HG02759 (cell line): Measurements from ENCODE around the gene LYAR.

Source experiments
- ATAC-seq: cut with Tn5 transposase; IDR thresholded peaks from one replicate; pipeline ENCODE4 v1.9.1; 2021; ENCODE audit warnings: mild to moderate bottlenecking, moderate library complexity; ENCODE audit not compliant: unreplicated experiment

The LYAR gene

DNA sequence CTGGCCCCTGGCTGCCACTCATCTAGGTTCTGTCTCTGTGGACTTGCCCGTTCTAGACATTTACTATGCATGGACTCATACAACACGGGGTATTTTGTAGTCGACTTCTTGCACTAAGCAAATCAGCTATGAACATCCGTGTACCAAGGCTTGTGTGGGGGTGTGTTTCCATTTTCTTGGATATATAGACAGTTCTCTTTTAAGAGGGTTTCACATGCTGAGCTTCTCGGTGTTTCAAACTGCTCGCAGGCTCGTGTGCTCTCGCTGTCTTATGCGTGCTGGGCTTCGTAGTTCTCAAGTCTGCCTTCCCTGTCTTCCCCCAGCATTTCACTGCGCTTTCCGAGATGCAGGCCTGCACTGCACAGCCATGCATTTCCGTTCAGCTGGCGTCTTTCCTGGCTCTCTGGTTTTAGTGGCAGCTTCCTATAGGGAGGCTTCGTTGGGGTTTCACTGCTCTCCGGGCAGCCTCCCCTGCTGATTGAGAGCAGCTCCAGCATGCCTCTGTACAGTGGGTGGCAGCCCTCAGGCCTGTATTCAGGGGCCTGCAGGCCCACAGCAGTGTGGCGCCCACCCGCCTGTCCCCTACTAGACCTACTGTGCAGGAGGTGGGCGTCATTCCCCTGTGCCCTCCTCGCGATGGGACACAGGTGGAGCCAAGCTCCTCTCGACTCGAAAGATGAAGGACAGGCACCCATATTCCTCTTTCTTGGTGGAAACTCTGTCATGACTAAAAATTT, 27.7 kb upstream of the LYAR start:
- ATAC-seq, result no peak

DNA sequence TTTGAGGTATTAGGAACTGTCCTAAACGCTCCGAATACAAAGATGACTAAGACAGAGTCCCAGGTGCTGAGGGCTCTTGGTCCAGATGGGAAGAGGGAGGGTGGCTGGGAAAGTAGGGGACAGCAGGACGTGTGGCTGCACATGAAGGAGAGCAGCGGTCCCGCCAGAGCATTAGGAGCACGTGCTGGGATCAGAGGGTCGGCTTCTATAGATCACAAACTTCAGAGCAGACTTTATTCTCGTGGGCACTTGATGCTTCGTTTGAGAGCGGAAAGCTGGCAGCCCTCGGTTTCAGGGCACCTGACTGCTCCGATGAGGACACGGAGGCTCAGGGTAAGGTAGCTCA, 26.2 kb upstream of the LYAR start:
- ATAC-seq, result no peak

DNA sequence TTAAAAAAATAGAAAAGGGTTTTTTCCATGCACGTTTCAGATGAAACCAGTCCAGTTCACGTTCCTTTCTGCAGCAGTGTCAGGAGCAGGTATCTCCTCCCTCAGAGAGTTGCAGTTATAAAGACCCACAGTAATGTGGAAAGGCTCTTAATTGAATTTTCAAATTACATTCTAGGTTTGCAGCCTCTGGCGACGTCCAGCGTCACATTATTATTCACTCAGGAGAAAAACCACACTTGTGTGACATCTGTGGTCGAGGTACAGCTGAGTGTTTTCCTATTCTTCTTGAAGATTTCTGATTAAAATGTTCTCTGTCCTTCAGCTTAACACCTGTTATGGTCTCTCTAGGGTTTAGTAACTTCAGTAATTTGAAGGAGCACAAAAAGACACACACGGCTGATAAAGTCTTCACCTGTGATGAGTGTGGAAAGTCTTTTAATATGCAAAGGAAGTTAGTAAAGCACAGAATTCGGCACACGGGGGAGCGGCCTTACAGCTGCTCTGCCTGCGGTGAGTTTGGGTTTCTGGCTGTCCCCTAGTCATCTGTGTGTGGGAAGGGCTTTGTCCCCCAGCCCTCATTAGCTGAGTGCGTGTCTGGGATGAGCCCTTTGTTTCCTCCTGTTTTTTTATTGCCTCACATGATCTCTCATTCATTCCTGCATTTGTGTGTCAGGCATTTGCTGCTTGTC, 25.7 kb upstream of the LYAR start:
- ATAC-seq, result no peak

DNA sequence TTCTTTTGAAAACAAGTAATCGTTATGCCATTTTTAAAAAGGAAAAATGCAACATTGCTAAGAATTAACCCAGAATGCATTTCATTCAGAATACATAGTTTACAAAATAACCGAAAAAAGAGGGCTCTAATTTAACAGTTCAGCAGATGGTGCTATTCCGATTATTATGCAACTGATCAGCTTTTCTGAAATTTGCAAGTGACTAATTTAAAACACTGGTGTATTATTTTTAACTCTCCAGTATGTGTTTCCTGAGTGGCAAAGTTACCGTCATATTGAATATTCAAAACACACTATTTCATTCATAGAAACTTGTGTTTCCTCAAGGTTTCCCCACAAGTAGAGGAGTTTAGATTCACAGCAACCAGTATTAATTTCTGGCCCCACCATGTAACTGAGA, 21.2 kb upstream of the LYAR start:
- no peak for ATAC-seq

DNA sequence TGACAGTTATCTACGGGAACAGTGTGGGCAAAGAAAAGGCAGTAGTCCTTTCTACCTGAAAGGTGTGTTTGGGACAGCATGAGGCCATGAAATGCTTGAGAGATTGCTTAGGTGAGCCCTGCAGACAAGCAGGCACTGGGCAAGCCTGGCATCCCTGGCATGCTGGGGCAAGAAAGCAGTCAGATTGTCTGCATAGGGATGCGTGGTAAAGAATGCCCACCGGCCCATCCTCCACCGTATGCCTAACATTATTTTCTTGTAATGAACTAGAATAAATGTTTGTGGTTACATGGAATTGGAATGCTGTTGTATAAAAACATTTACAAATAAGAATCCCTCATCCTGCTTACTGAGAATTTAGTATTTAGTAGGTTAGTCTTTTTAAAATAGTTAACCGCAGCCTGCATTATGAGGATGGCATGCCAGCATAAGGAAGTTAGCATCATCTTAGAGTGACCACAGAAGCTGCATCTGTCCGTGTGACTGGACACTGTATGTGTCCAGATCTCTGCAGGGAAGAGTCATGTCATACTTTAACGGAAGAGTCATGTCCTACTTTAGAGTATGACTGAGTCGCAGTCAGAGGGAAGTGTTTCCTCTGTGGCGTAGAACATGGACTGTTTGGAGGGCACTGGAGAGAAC, 19.0 kb upstream of the LYAR start:
- no peak for ATAC-seq

DNA sequence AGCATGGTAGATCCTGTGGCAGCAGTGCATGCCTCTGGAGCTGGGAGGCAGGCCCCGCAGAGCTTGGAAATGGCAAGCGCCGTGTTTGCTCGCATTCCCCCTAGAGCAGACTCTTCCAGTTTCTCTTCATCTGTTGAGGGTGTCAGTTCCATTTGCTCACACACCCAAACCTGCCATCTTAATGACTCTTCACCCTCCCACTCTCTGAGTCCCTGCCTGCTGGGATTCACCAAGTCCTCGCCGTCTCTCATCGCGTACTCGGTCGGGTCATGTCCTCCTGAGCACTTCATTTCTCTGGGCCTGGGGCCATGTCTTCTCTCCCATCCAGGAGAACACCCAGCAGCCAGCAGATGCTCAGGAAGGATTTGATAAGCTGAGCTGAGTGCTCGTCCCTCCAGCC, 17.0 kb upstream of the LYAR start:
- ATAC-seq, result no peak

- ATAC-seq, result no peak
Observed at GRCh38 chr4:4302416-4302815, 12.5 kb upstream of the LYAR start.

DNA sequence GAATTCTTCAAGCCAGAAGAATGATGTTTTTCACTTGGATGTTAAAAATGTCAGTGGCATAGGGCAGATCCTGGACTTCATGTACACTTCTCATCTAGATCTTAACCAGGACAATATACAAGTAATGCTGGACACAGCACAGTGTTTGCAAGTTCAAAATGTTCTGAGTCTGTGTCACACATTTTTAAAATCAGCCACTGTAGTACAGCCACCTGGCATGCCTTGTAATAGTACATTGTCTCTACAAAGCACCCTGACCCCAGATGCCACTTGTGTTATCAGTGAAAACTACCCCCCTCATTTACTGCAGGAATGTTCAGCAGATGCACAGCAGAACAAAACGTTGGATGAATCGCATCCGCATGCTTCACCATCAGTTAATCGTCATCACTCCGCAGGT, 12.0 kb upstream of the LYAR start:
- no peak for ATAC-seq

GRCh38 chr4:4299006-4299405, 9.1 kb upstream of the LYAR start:
- ATAC-seq, result no peak

GRCh38 chr4:4296283-4296846, 6.4 kb upstream of the LYAR start:
- ATAC-seq, result no peak

DNA sequence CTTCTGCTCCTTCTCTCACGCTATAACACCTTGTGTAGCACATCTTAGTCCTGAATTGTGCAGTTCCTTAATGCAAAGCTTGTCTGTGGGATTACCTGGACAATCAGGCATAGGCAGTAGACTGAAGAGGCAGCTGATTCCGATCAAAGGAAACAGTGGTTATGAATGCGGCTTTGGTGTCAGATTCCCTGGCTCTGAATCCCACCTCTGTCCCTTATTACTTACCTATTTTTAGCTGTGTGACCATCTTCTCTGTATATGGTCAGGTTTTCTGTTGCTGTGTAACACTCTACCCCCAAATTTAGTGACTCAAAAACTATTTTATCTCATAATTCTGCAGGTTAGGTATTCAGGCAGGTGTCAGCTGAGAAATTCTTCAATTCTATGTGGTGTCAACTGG, 3.3 kb upstream of the LYAR start:
- ATAC-seq, result no peak

- ATAC-seq, result peak; percentile 18
Observed at GRCh38 chr4:4289597-4289940, 385 bp downstream of the LYAR start.

DNA sequence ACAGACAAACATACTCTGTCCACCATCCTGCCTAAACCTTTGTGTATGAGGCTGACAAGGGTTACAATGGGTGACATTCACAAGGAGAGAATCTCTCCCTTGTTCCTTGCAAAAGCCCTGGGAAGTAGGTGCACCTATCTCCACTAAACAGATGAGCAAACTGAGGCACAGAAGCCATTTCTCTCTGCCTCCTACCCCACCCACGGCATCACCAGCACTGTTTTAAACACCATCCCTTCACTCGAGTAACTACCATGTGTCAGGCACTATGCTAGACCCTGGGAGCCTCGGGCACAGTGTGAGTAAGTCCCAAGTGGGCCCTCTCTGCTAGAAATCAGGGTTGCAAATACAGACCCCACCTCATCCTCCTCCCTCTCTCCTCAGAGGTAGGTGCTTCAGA, 899 bp downstream of the LYAR start:
- no peak for ATAC-seq

DNA sequence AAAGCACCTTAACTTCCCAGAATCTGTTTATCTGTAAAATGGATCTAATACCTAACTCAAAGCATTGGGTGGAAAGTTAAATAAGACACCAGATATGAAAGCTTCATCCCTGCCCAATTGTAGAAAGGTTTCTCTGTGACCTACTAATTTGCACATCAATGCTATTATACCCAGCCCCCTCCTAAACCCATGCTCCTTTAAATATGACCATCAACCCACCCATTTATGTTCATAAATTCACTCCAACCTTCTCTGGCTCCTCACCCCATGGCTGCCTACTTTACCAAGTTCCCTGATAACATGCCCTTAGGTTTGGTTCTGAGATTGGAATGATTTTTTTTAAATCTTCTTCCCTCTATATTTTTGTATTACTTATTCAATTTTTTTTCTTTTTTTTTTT, 1.9 kb downstream of the LYAR start:
- no peak for ATAC-seq

GRCh38 chr4:4284827-4285618, 4.9 kb downstream of the LYAR start:
- no peak for ATAC-seq

- no peak for ATAC-seq
Observed at GRCh38 chr4:4281787-4282186, 8.2 kb downstream of the LYAR start.

GRCh38 chr4:4277531-4277930, 12.4 kb downstream of the LYAR start:
- ATAC-seq, result no peak

GRCh38 chr4:4274226-4274625, 15.7 kb downstream of the LYAR start:
- ATAC-seq, result no peak

DNA sequence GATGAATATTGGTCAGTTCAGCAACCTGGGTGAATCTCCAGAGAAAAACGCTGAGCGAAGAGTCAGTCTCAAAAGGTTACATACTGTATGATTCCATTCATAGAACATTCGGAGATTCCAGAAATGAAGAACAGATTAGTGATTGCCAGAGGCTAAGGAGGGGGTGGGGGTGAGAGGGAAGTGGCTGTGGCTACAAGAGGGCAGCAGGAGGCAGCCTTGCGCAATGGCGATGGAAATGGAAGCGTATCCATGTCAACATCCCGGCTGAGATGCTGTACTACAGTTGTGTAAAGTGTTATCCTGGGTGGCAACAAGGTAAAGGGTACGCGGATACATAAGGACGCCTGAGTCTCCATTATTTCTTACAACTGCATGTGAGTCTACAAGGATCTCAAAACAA, 18.0 kb downstream of the LYAR start:
- no peak for ATAC-seq

GRCh38 chr4:4270529-4270928, 19.4 kb downstream of the LYAR start:
- no peak for ATAC-seq

- no peak for ATAC-seq
Observed at GRCh38 chr4:4269856-4270255, 20.1 kb downstream of the LYAR start.
